Measurements from ENCODE around the gene DHTKD1.
"Not testable (repeated sequence)": the region's sequence is repeated elsewhere in the genome, so short reads cannot be mapped to it uniquely, and the experiment has no call there.

The DHTKD1 gene

DNA sequence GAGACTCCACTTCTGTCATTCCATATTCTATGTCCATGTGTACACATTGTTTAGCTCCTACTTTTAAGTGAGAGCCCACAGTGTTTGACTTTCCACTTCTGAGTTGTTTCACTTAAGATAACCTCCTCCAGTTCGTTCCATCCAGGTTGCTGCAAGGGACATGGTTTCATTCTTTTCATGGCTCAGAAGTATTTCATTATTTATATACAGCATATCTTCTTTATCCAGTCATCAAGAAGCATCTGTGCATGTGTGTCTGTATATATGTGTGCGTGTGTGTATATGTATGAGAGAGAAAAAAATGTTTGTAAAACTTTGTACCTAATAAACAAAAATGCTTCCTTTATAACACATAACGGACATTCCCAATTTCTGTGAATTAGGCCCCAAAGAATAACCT is 66.9 kb downstream of the DHTKD1 start:
- no peak for DNase-seq (ENCODE audit: low read depth in 2 of 2)

DNA sequence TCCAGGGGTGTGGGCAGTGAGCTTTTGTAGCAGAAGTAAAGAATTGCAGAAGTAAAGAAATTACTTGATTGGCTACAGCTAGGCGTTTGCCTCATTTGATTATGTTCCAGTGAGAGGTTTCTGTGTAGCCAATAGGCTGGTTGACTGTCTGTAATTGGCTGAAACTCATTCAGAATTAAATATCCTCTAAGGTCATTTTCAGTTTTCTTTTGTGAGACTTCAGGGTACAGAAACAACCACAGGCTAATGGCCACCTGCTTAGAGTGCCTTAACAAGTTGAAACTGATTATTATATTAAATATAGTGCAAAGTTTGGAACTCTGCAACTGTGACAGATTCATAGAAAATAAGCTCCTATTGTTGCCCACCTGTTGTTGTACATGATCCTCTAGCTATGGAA is 71.3 kb downstream of the DHTKD1 start:
- DNase-seq (ENCODE audit: low read depth in 2 of 2) = no peak

- DNase-seq (ENCODE audit: low read depth in 2 of 2) = no peak
Observed at GRCh38 chr10:12144538-12144937, 75.8 kb downstream of the DHTKD1 start.

DNA sequence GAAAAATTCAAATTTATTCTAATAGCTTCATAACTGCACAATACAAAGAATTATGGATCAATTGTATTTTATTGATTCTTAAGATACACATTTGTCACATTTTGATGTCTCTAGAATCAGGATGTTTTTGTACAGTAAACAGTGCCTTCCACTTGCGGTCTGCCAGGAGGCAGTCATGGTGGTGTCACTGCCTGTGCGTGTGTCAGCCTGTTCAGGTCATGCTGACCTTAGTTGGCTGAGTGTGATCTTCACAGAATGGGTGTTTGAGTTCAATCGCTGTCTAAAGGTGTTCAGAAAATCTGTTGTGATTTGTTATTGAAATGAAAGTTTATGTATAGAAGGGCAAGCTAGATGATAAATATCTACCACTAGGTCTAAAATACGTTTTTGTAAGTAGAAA is 81.4 kb downstream of the DHTKD1 start:
- no peak for DNase-seq (ENCODE audit: low read depth in 2 of 2)

GRCh38 chr10:12154516-12154915 is 85.8 kb downstream of the DHTKD1 start:
- no peak for DNase-seq (ENCODE audit: low read depth in 2 of 2)

DNA sequence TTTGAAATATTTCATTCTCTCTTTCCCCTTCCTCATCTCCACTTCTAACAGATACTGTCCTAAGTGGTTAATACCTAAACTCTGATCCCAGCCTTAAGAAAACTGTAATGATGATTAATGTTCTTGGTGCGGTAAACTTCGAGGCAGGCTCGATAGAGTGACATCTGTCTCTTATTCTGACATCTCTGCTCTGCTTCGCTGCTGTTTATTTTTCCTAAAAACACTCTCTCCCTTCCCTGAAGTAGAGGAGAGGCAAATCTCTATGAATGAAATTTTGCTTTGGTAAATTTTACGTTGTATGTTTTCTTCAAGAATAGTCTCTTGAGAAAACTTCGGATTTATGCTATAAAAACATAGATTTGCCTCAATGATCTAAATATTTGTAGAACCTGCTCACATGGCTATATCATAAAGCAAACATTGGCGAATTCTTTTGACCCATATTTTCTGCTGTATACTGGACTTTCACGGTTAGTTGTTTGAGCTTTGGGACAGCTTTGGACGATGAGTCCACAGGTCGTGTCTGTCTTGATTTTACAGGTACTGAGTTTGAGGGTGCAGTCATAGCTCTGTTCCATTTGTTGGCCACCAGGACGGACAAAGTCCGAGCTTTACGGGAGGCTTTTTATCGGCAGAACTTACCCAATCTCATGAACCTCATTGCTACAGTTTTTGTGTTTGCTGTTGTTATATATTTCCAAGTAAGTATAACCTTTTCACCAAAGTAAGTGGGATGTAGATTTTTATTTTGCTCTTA is 87.8 kb downstream of the DHTKD1 start:
- no peak for DNase-seq (ENCODE audit: low read depth in 2 of 2)

- DNase-seq (ENCODE audit: low read depth in 2 of 2) = no peak
Observed at GRCh38 chr10:12158111-12158510, 89.4 kb downstream of the DHTKD1 start.

DNA sequence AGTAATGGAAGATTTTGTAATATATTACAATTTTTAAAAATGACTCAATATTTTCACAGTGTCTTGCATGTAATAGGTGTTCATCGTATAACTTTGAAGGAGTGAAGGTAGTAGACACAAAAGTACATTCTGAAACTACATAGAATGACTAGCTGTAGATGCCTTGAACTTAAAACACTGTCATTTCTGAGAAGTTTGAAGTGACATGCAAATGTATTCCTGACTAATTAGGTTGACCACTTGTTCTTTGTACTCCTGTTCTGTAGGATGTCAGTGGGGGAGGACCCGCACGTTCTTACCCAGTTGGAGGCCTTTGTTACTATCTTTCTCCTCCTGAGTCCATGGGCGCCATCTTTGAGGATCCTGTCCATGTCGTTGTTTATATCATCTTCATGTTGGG is 91.9 kb downstream of the DHTKD1 start:
- DNase-seq (ENCODE audit: low read depth in 2 of 2) = no peak

DNA sequence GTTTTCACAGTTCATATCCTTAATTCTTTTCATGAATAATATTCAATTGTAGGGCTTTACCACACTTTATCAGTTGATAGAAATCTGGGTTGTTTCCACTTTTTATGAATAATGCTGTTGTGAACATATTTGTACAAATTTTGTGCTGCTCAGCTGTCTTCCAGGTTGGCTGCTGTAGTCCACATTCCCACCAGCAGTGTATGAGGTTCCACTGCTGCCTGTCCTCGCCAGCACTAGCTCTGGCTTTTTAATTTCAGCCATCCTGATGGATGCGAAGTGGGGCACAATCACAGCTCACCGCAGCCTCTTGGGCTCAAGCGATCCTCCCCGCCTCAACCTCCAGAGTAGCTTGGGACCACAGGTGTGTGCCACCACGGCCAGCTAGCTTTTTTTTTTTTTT is 94.2 kb downstream of the DHTKD1 start:
- DNase-seq (ENCODE audit: low read depth in 2 of 2) = no peak

GRCh38 chr10:12164085-12164484 is 95.3 kb downstream of the DHTKD1 start:
- DNase-seq (ENCODE audit: low read depth in 2 of 2) = no peak

DNA sequence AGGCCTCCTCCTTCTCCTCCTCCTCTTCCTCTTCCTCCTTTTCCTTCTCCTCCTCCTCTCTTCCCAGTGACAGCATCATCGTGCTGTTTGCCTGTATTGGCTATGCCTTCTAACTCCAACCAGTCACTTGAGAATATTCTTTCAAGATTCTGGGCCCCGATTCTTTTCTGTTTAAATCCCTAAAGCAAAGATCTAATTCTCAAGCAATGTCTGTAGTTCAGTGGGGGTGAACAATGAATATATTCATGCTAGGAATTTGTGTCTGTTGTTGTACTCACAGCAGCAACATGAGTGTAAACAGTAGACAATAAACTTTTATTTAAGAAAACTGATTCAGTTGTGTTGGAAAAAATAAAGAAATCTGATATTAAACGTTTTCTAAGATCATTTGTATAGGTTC is 96.3 kb downstream of the DHTKD1 start:
- DNase-seq (ENCODE audit: low read depth in 2 of 2) = no peak

- no peak for DNase-seq (ENCODE audit: low read depth in 2 of 2)
Observed at GRCh38 chr10:12165999-12166775, 97.4 kb downstream of the DHTKD1 start.

DNA sequence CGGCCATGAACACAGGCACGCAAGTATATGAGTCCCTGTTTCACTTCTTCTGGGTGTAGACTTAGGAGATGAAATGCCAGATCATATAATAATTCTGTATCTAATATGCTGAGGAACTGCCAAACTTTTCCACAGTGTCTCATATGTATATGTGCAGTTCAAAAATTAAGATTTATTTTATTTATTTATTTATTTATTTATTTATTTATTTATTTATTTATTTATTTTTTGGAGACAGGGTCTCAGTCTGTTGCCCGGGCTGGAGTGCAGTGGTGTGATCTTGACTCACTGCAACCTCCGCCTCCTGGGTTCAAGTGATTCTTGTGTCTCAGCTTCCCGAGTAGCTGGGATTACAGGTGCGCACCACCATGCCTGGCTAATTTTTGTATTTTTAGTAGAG is 102.8 kb downstream of the DHTKD1 start:
- not testable (repeated sequence) for DNase-seq (ENCODE audit: low read depth in 2 of 2)

All from stimulated activated CD4-positive, alpha-beta T cell treated with anti-CD3 and anti-CD28 coated beads, Interleukin-1b, Interleukin-23, amount 100 ng/mL, for 4 hours (primary cell).